HEK293 (cell line): ENCODE results near the gene MCHR1.

Experiments
- ELK4 ChIP-seq: IDR thresholded peaks from 2 replicates; pipeline ENCODE4 v1.6.1; 2011; ENCODE audit warnings: mild to moderate bottlenecking, low read depth, low read length, borderline replicate concordance
- GLI4 ChIP-seq: fragments of 450-650 bp; formaldehyde crosslinking; IDR thresholded peaks from 2 replicates; pipeline ENCODE4 v1.5.1; 2016; ENCODE audit warnings: missing biosample characterization, missing genetic modification characterization
- GLIS2 ChIP-seq: fragments of 450-650 bp; formaldehyde crosslinking; IDR thresholded peaks from 2 replicates; pipeline ENCODE4 v1.5.1; 2016; ENCODE audit warnings: missing biosample characterization, missing genetic modification characterization
- KLF9 ChIP-seq: fragments of 450-650 bp; formaldehyde crosslinking; IDR thresholded peaks from 2 replicates; pipeline ENCODE4 v1.5.1; 2016; ENCODE audit warnings: missing biosample characterization, missing genetic modification characterization, low read depth
- SCRT2 ChIP-seq: fragments of 450-650 bp; formaldehyde crosslinking; IDR thresholded peaks from 2 replicates; pipeline ENCODE4 v1.5.1; 2016; ENCODE audit warnings: missing biosample characterization, missing genetic modification characterization
- SP3 ChIP-seq: fragments of 450-650 bp; formaldehyde crosslinking; IDR thresholded peaks from 2 replicates; pipeline ENCODE4 v1.5.1; 2016; ENCODE audit warnings: missing biosample characterization, missing genetic modification characterization
- ZBTB6 ChIP-seq: fragments of 450-650 bp; formaldehyde crosslinking; IDR thresholded peaks from 2 replicates; pipeline ENCODE4 v1.5.1; 2017; ENCODE audit warnings: missing biosample characterization, missing genetic modification characterization
- ZFP41 ChIP-seq: fragments of 450-650 bp; formaldehyde crosslinking; IDR thresholded peaks from 2 replicates; pipeline ENCODE4 v1.5.1; 2016; ENCODE audit warnings: missing biosample characterization, missing genetic modification characterization, borderline replicate concordance
- ZNF112 ChIP-seq: fragments of 450-650 bp; formaldehyde crosslinking; IDR thresholded peaks from 2 replicates; pipeline ENCODE4 v1.5.0; 2017; ENCODE audit warnings: missing biosample characterization, missing genetic modification characterization
- ZNF138 ChIP-seq: fragments of 450-650 bp; formaldehyde crosslinking; IDR thresholded peaks from 2 replicates; pipeline ENCODE4 v1.5.1; 2016; ENCODE audit warnings: missing biosample characterization, missing genetic modification characterization, borderline replicate concordance
- ZNF140 ChIP-seq: fragments of 450-650 bp; formaldehyde crosslinking; IDR thresholded peaks from 2 replicates; pipeline ENCODE4 v1.5.1; 2016; ENCODE audit warnings: missing biosample characterization, missing genetic modification characterization
- ZNF16 ChIP-seq: fragments of 450-650 bp; formaldehyde crosslinking; IDR thresholded peaks from 2 replicates; pipeline ENCODE4 v1.5.1; 2016; ENCODE audit warnings: low read depth, missing biosample characterization, missing genetic modification characterization
- ZNF184 ChIP-seq: fragments of 450-650 bp; IDR thresholded peaks from 2 replicates; pipeline ENCODE4 v1.5.1; 2018; ENCODE audit warnings: missing biosample characterization, mild to moderate bottlenecking, missing genetic modification characterization
- ZNF274 ChIP-seq, 2 experiments: fragments of 200-500 bp in 1 of 2; fragments of 450-650 bp in 1 of 2; sonication (Bioruptor generic) in 1 of 2; formaldehyde crosslinking in 1 of 2; IDR thresholded peaks; 2 replicates each; pipeline versions ENCODE4 v1.5.1 to v1.6.1; 2014 to 2016; ENCODE audit warnings: borderline replicate concordance in 1 of 2, inconsistent platforms in 1 of 2, low read length in 1 of 2, missing biosample characterization in 1 of 2, missing genetic modification characterization in 1 of 2
- ZNF324 ChIP-seq: fragments of 450-650 bp; formaldehyde crosslinking; IDR thresholded peaks from 2 replicates; pipeline ENCODE4 v1.5.1; 2016; ENCODE audit warnings: missing biosample characterization, missing genetic modification characterization
- ZNF37A ChIP-seq: fragments of 450-650 bp; IDR thresholded peaks from 2 replicates; pipeline ENCODE4 v1.5.1; 2018; ENCODE audit warnings: missing biosample characterization, missing genetic modification characterization
- ZNF416 ChIP-seq: fragments of 450-650 bp; formaldehyde crosslinking; IDR thresholded peaks from 2 replicates; pipeline ENCODE4 v1.5.1; 2016; ENCODE audit warnings: missing biosample characterization, missing genetic modification characterization
- ZNF473 ChIP-seq: fragments of 450-650 bp; formaldehyde crosslinking; IDR thresholded peaks from 2 replicates; pipeline ENCODE4 v1.5.1; 2017; ENCODE audit warnings: missing biosample characterization, missing genetic modification characterization
- ZNF555 ChIP-seq: fragments of 450-650 bp; formaldehyde crosslinking; conservative IDR thresholded peaks from 2 replicates; pipeline ENCODE4 v1.5.1; 2017; ENCODE audit warnings: missing biosample characterization, mild to moderate bottlenecking, missing genetic modification characterization, inconsistent platforms
- ZNF658 ChIP-seq: fragments of 450-650 bp; formaldehyde crosslinking; IDR thresholded peaks from 2 replicates; pipeline ENCODE4; 2016; ENCODE audit warnings: missing biosample characterization, missing genetic modification characterization
- ZNF768 ChIP-seq: fragments of 450-650 bp; formaldehyde crosslinking; IDR thresholded peaks from 2 replicates; pipeline ENCODE4 v1.5.1; 2018; ENCODE audit warnings: missing biosample characterization, mild to moderate bottlenecking, missing genetic modification characterization
- ZNF792 ChIP-seq: fragments of 450-650 bp; formaldehyde crosslinking; IDR thresholded peaks from 2 replicates; pipeline ENCODE4 v1.5.1; 2016; ENCODE audit warnings: missing biosample characterization, missing genetic modification characterization
- ZNF843 ChIP-seq: fragments of 450-650 bp; formaldehyde crosslinking; IDR thresholded peaks from 2 replicates; pipeline ENCODE4 v1.5.1; 2016; ENCODE audit warnings: missing biosample characterization, missing genetic modification characterization
- ZSCAN30 ChIP-seq: fragments of 450-650 bp; IDR thresholded peaks from 2 replicates; pipeline ENCODE4 v1.5.1; 2018; ENCODE audit warnings: missing biosample characterization, mild to moderate bottlenecking, missing genetic modification characterization, moderate library complexity
- TF ChIP-seq, protein P1 (sequence below): fragments of 450-650 bp; formaldehyde crosslinking; IDR thresholded peaks from 2 replicates; pipeline ENCODE4 v1.5.1; 2016; ENCODE audit warnings: missing biosample characterization, missing genetic modification characterization
- TF ChIP-seq, protein P2 (sequence below): fragments of 450-650 bp; formaldehyde crosslinking; conservative IDR thresholded peaks from 2 replicates; pipeline ENCODE4 v1.5.1; 2016; ENCODE audit warnings: low read depth, missing biosample characterization, missing genetic modification characterization
- TF ChIP-seq, protein P3 (sequence below): fragments of 450-650 bp; formaldehyde crosslinking; IDR thresholded peaks from 2 replicates; pipeline ENCODE4 v1.5.1; 2016; ENCODE audit warnings: missing biosample characterization, missing genetic modification characterization, low read depth
- TF ChIP-seq, protein P4 (sequence below): fragments of 450-650 bp; formaldehyde crosslinking; IDR thresholded peaks from 2 replicates; pipeline ENCODE4 v1.5.1; 2016; ENCODE audit warnings: missing biosample characterization, missing genetic modification characterization

Gene MCHR1

GRCh38 chr22:40636380-40637182, 42.7 kb upstream of the MCHR1 start, which contains the start of gene MRTFA (continued):
- TF ChIP-seq ZNF658 = no peak
- TF ChIP-seq SP3 (tag by site-specific recombination) = peak; percentile 99
- TF ChIP-seq GLI4 = no peak
- no peak for TF ChIP-seq ZNF184
- TF ChIP-seq SCRT2 (tag by site-specific recombination) = no peak
- TF ChIP-seq, protein P1, sequence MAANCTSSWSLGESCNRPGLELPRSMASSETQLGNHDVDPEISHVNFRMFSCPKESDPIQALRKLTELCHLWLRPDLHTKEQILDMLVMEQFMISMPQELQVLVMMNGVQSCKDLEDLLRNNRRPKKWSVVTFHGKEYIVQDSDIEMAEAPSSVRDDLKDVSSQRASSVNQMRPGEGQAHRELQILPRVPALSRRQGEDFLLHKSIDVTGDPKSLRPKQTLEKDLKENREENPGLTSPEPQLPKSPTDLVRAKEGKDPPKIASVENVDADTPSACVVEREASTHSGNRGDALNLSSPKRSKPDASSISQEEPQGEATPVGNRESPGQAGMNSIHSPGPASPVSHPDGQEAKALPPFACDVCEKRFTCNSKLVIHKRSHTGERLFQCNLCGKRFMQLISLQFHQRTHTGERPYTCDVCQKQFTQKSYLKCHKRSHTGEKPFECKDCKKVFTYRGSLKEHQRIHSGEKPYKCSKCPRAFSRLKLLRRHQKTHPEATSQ (tag by site-specific recombination) = 0 out of 2 replicates have a peak, but pooled peaks have one; percentile 33
- peak; percentile 81; the same call in 1 of the 2 replicates for TF ChIP-seq GLIS2 (tag by site-specific recombination)
- no peak for TF ChIP-seq ZNF792 (tag by site-specific recombination)
- no peak; the same call in 1 of the 2 replicates for TF ChIP-seq ELK4
- no peak for TF ChIP-seq ZBTB6 (tag by site-specific recombination)
- TF ChIP-seq ZNF16 (tag by site-specific recombination) = no peak
- no peak for TF ChIP-seq ZFP41 (tag by site-specific recombination)
- no peak; the same call in 1 of the 2 replicates for TF ChIP-seq ZNF324 (tag by site-specific recombination)
- no peak for TF ChIP-seq ZNF112 (tag by site-specific recombination)
- TF ChIP-seq, protein P2, sequence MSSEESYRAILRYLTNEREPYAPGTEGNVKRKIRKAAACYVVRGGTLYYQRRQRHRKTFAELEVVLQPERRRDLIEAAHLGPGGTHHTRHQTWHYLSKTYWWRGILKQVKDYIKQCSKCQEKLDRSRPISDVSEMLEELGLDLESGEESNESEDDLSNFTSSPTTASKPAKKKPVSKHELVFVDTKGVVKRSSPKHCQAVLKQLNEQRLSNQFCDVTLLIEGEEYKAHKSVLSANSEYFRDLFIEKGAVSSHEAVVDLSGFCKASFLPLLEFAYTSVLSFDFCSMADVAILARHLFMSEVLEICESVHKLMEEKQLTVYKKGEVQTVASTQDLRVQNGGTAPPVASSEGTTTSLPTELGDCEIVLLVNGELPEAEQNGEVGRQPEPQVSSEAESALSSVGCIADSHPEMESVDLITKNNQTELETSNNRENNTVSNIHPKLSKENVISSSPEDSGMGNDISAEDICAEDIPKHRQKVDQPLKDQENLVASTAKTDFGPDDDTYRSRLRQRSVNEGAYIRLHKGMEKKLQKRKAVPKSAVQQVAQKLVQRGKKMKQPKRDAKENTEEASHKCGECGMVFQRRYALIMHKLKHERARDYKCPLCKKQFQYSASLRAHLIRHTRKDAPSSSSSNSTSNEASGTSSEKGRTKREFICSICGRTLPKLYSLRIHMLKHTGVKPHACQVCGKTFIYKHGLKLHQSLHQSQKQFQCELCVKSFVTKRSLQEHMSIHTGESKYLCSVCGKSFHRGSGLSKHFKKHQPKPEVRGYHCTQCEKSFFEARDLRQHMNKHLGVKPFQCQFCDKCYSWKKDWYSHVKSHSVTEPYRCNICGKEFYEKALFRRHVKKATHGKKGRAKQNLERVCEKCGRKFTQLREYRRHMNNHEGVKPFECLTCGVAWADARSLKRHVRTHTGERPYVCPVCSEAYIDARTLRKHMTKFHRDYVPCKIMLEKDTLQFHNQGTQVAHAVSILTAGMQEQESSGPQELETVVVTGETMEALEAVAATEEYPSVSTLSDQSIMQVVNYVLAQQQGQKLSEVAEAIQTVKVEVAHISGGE (tag by site-specific recombination) = no peak
- peak; percentile 30; the same call in 1 of the 2 replicates for TF ChIP-seq ZNF843
- TF ChIP-seq, protein P3, sequence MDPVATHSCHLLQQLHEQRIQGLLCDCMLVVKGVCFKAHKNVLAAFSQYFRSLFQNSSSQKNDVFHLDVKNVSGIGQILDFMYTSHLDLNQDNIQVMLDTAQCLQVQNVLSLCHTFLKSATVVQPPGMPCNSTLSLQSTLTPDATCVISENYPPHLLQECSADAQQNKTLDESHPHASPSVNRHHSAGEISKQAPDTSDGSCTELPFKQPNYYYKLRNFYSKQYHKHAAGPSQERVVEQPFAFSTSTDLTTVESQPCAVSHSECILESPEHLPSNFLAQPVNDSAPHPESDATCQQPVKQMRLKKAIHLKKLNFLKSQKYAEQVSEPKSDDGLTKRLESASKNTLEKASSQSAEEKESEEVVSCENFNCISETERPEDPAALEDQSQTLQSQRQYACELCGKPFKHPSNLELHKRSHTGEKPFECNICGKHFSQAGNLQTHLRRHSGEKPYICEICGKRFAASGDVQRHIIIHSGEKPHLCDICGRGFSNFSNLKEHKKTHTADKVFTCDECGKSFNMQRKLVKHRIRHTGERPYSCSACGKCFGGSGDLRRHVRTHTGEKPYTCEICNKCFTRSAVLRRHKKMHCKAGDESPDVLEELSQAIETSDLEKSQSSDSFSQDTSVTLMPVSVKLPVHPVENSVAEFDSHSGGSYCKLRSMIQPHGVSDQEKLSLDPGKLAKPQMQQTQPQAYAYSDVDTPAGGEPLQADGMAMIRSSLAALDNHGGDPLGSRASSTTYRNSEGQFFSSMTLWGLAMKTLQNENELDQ = no peak
- TF ChIP-seq ZNF274 (IDR thresholded peaks at IDR 0.05; ENCODE audit: low read length) = no peak
- no peak for TF ChIP-seq ZNF274 (tag by site-specific recombination; IDR thresholded peaks at IDR 0.05; ENCODE audit: borderline replicate concordance)
- no peak for TF ChIP-seq ZNF473 (tag by site-specific recombination)
- no peak for TF ChIP-seq ZNF37A (tag by site-specific recombination)
- TF ChIP-seq, protein P4, sequence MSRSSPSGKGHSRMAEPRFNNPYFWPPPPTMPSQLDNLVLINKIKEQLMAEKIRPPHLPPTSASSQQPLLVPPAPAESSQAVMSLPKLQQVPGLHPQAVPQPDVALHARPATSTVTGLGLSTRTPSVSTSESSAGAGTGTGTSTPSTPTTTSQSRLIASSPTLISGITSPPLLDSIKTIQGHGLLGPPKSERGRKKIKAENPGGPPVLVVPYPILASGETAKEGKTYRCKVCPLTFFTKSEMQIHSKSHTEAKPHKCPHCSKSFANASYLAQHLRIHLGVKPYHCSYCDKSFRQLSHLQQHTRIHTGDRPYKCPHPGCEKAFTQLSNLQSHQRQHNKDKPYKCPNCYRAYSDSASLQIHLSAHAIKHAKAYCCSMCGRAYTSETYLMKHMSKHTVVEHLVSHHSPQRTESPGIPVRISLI (tag by site-specific recombination) = no peak
- TF ChIP-seq ZNF416 (tag by site-specific recombination) = no peak
- TF ChIP-seq ZNF555 = no peak
- peak; percentile 93 for TF ChIP-seq KLF9
- no peak for TF ChIP-seq ZNF768 (tag by site-specific recombination)
- peak; percentile 87 for TF ChIP-seq ZSCAN30
- no peak for TF ChIP-seq ZNF140
- no peak for TF ChIP-seq ZNF138 (tag by site-specific recombination)
